HK-2 (cell line): ENCODE measurements around the gene SESN2.

Experiments used
- DNase-seq: peaks from one replicate; pipeline ENCODE4 v3.0.0-alpha.2; 2018; ENCODE audit not compliant: unreplicated experiment

Gene SESN2

DNA sequence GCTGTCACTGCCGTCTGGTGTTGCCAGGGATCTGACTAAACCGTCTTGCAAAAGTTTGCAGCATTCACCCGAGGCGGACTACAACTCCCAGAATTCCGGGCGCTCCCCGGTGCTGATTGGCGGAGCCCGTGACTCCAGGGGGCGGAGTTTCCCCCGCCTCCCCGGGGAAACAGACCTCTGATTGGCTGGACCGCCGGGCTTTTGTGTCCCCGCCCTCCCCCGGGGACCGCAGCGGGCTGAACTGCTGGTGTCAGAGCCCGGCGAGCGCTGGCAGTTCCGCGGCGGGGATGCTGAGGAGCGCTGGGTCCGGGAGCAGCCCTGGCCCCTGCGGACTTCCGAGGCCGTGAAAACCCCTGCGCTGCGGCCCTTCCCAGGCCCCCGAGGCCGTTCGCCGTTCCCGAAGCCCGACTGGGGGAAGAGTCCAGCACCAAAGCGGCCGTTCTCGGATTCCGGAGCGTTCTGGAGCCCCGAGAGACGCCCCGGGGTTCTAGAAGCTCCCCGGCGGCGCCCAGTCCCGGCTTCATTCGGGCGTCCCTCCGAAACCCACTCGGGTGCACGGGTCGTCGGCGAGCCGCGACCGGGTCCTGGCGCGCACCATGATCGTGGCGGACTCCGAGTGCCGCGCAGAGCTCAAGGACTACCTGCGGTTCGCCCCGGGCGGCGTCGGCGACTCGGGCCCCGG is at the start of gene SESN2:
SESN2 (plus strand) TSS at position 267 of the 682 bp plus-strand sequence; CDS start at position 597, 330 bp downstream.
- peak; percentile 99 for DNase-seq

DNA sequence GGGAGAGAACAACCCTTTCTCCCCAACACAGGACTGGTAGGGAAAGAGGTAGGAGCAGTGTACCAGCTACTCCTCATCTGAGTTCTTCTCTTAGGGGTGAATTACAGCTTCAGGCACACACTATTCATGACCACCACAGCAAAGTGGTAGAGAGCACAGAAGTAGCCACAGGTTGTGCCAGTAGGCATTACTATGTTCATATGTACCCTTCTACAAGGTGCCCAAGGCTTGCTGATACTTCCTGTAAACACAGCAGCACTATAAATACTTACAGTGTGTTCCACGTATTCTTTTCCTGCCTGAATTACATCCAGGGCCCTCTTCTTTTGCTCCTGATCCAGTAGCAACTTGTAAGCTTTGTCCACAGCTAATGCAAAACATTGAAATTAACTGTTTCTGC is 49.6 kb upstream of the SESN2 start:
- no peak for DNase-seq

DNA sequence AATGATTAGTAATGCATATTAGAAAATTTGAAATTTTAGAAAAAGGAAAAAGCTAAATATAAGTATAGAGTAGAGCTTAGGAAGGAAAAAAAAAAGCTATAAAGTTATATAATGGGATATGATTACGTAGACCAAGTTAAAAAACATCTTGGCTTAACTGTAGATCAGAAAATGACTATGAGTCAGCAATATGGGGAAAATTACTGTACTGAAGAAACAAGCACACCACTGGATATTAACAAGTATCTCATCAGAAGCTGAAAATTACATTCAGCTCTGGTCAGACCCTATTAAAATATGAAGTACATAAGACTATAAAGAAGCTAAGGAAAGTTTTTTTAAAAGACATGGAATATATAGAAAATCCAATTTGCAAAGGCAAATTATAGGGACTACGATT is 46.0 kb upstream of the SESN2 start:
- DNase-seq: no peak

GRCh38 chr1:28229089-28229488 is 30.2 kb upstream of the SESN2 start:
- no peak for DNase-seq

DNA sequence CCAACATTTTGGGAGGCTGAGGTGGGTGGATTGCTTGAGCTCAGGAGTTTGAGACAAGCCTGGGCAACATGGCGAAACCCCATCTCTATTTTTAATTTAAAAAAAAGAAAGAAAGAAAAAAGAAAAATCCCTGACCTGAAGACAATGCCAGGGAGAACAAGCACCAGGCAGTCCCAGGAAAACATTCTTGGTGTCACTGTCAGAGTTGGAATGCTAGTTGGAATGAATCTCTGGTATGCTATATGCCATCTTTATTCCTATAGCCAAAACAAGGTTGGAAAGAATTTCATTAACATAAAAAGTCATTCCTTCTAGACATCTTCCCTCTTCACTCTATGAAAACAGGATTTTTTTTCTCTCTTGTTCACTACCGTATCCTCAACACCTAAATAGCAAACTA is 29.3 kb upstream of the SESN2 start:
- DNase-seq: no peak

DNA sequence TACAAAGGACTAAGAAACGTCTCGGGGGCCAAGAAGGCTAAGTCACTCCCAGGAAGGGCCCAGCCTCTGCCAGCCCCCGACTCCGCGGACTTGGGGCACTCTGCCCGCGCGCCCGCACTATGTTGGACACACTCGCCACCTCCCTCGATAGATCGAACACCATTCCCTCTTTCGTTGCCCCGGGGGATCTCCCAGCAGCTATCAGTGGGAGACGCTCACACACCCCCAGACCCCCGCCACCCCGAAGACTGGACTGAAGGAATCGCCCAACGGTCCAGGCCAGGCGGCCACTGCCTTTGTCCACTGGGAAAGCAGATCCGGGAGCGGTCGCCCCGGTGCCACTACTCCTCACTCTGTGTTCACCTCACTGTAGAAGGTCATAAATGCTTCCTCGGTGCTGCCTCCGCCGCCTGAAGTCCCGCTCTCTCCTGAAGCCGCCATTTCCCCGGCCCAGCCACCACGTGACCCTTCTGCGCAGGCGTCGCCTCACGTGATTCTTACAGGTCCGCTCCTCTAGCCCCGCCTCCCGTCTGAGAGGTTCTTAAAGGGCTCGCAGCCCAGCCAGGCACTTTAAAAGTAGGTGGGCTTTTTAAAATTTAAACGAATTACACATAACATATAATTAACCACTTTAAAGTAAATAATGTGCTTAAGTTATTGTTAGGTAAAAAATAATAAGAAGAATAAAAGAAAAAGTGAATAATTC is 26.6 kb upstream of the SESN2 start, which contains the start of gene DNAJC8:
DNAJC8 (minus strand) TSS at position 472 of the 706 bp plus-strand sequence; CDS start at position 441, 31 bp downstream.
- DNase-seq: peak; percentile 86

GRCh38 chr1:28233264-28233606 is 26.1 kb upstream of the SESN2 start:
- DNase-seq: no peak

DNA sequence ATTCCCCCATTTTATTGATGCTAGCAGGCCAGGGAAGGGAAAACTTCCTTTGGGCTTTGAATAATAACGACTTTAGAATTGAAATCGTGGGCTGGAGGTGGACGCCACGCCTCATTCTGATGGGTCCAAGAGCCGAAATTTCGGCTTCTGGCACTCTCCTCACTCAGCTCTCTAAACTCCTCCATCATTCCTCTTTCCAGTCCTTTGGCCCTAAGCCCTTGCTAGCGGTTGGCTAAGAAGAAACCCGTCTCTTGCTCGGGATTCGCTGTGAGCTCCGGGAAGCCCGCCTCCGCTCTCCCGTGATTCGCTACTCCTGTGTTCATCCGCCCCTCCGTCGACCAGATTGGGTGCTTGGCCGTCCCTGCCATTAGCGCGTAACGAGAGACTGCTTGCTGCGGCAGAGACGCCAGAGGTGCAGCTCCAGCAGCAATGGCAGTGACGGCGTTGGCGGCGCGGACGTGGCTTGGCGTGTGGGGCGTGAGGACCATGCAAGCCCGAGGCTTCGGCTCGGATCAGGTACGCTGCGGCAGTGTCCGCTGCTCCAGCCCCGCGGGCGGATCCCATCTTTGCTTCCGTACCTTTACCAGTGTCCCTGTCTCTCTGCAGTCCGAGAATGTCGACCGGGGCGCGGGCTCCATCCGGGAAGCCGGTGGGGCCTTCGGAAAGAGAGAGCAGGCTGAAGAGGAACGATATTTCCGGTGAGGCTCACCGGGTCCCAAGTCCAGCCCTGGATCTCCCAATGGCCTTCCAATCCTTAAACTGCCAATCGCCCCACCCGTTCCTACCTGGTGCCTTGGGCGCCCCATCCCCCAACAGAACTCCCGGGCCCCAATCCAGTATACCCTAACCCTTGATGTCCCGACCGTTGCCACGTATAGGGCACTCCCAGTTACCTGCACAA is 23.3 kb upstream of the SESN2 start, which contains the start of gene ATP5IF1:
ATP5IF1 (plus strand) TSS at position 370 of the 901 bp plus-strand sequence; CDS start at position 430, 60 bp downstream.
- DNase-seq: peak; percentile 98

- DNase-seq: no peak
These were observed 22.5 kb upstream of the SESN2 start for GRCh38 chr1:28236656-28237322.

DNA sequence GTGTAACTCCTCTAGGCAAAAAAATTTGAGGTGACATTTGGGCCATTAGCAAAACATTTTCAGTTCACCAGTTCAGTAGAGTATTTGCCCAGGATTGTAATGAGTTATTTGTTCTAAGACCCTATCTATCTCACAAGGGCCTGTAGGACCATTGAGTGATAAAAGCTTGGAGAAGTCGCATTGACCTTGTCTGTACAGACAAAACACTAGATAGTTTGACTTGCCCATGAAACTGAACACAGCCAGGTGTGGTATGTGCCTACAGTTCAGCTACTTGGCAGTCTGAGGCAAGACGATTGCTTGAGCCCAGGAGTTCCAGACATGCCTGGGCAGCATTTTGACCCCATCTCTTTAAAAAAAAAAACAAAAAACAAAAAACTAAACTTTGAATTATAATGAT is 20.3 kb upstream of the SESN2 start:
- no peak for DNase-seq

GRCh38 chr1:28240024-28240423 is 19.3 kb upstream of the SESN2 start:
- DNase-seq: no peak

DNA sequence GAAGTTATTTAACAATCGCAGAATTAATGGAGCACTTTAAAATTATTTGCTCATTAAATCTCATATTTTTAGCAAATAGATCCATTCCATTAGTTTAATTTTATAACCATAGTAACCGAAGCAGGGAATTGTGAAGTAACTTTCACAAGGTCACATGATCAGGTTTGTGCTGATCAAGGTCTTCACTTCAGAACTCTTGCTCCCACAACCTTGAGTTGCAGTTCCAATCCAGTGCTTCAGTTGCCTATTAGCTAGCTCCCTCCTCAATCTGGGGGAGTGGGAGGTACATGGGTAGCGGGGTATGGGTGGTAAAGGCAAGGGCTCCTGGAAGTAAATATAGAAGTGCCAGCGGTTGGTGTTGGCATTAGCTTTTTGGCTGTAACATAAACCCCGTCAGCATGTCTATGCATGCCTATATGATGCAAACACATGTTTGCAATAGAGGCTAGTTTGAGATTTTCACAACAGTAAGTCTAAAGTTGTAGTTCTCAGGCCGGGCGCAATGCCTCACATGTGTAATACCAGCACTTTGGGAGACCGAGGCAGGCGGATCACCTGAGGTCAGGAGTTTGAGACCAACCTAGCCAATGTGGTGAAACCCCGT is 17.6 kb upstream of the SESN2 start:
- DNase-seq: no peak

DNA sequence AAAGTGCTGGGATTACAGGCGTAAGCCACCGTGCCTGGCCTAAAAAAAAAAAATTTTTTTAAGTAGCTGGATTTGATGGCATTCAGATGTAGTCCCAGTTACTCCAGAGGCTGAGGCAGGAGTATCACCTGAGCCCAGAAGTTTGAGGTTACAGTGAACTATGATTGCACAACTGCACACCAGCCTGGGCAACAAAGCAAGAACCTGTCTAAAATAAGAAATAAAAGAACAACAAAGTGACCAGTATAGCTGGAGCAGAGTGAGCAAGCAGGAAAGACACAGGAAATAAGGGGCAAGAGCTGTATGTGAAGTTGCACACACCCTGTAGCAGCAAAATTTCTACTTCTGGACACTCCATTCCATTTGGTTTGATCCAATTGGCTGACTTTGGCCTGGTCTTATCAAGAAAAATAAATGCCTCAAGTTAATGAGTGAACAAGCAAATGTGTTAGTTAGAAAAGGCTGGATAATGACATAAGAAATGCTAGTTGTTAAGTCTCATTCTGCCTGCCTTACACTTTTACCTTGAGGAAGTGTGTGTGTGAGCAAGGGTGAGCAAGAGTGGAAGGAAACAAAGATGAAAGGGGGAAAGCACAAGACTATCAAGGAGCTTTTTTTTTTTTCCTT is 15.5 kb upstream of the SESN2 start:
- DNase-seq: no peak

DNA sequence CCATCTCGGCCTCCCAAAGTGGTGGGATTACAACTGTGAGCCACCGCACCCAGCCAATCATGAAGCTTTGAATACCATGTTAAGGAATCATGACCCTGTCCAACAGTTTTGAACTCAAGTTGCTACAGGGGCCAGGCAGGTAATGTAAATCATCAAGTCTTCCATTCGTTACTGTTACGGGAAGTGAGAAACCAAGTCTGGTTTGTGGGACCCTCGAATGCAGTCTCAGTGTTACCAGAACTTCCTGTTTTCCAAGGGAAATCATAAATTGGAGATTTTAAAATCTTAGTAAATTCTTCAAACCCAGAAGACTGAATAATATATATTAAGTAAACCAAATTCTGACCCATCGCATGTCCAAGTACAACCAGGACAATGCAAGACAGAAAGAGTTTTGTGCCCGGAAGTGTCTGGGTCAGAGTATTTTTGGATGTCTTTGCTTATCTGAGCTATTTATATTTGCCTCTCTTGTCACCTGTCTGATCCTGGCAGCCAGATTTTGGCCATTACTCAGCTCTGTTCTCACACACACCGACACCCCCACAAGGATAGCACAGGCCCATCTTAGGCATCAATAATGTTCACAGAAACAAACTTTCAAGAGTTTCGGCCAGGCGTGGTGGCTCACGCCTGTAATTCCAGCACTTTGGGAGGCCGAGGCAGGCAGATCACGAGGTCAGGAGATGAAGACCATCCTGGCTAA is 14.6 kb upstream of the SESN2 start:
- DNase-seq: no peak

DNA sequence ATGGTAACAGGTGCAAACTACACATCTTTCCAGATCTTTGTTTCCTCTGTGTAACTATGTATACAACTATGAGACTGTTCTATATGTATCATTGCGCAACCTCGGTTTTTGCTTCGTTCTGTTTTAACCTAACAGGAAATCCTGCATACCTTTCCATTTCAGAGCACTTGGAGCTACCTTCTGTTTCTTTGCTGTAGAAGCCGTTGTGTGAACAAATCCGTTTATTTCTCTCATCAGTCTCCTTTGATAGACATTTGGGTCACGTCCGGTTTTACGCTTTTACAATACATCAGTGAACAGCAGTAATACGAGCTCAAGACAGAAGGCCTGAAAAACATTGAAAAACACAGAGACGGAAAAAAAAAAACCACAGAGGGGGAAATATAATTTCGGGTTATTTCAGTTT is 12.9 kb upstream of the SESN2 start:
- no peak for DNase-seq

DNA sequence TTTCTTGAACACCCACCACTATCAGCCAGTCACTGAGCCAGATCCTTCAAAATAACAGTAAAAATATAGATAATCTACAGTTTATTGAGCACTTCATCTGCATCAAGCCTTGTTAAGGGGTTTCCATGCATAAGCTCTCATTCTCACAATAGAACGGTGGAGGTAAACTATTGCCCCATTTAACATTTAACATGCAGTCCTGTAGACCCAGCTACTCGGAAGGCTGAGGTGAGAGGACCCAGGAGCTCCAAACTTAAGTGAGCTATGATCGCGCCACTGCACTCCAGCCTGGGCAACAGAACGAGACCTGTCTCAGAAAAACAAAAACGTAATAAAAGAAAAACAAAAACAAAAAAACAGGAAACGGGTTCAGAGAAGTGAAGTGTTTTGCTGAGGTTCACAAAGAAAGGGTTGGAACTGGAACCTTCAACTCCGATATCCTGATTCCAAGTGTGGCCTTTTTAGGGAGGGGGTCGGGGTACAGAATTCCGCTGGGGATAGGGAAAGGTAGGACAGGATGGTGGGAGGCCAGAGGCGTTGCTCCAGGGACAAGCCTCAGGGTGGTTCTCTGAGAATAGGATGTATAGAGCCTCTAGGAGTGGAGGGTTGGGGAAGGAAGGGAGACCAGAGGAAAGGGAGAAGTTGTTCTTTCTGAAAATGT is 11.6 kb upstream of the SESN2 start:
- no peak for DNase-seq

GRCh38 chr1:28248273-28249012 is 10.9 kb upstream of the SESN2 start:
- peak; percentile 82 for DNase-seq

- peak; percentile 59 for DNase-seq
These were observed 10.1 kb upstream of the SESN2 start for GRCh38 chr1:28249013-28249865.
